Osteoblast (primary cell): ENCODE measurements around the gene FXYD5. TPM values are rescaled to one million over a fixed set of nuclear protein-coding genes. Genes with fewer than 3 reads are reported as not detected.
"Not testable (repeated sequence)": the region's sequence is repeated elsewhere in the genome, so short reads cannot be mapped to it uniquely, and the experiment has no call there.

Experiments
- DNase-seq: peaks from one replicate; pipeline ENCODE4 v3.0.0; 2011; ENCODE audit warnings: low spot score, mixed read lengths; ENCODE audit not compliant: insufficient read length; ENCODE audit errors: missing footprints
- H2AFZ ChIP-seq: 2 replicates; pipeline ENCODE4 v1.6.0; 2011; ENCODE audit warnings: mild to moderate bottlenecking, low read length
- H3K27ac ChIP-seq: 2 replicates; pipeline ENCODE4 v1.5.1; 2011; ENCODE audit warnings: mild to moderate bottlenecking, low read depth, low read length, moderate library complexity
- H3K27me3 ChIP-seq: 2 replicates; pipeline ENCODE4 v1.6.0; 2012; ENCODE audit warnings: mild to moderate bottlenecking, control low read depth, inconsistent platforms, low read length, moderate library complexity; ENCODE audit not compliant: insufficient read depth
- H3K36me3 ChIP-seq: 2 replicates; pipeline ENCODE4 v1.5.1; 2011; ENCODE audit warnings: mild to moderate bottlenecking, low read length, control low read depth, moderate library complexity; ENCODE audit not compliant: insufficient read depth
- H3K4me1 ChIP-seq: 2 replicates; pipeline ENCODE4 v1.5.1; 2011; ENCODE audit warnings: mild to moderate bottlenecking, low read length, control low read depth, moderate library complexity; ENCODE audit not compliant: insufficient read depth
- H3K4me2 ChIP-seq: 2 replicates; pipeline ENCODE4 v1.6.0; 2011; ENCODE audit warnings: mild to moderate bottlenecking, low read length; ENCODE audit not compliant: insufficient read depth
- H3K4me3 ChIP-seq: fragments of 200-600 bp; sonication (generic); 3 replicates; pipeline ENCODE4 v1.5.1; 2012; ENCODE audit warnings: mild to moderate bottlenecking, low read length, inconsistent platforms; ENCODE audit not compliant: insufficient read depth
- H3K79me2 ChIP-seq: 2 replicates; pipeline ENCODE4 v1.6.0; 2012; ENCODE audit warnings: mild to moderate bottlenecking, low read length, control low read depth, inconsistent platforms; ENCODE audit not compliant: insufficient read depth
- H3K9me3 ChIP-seq: 2 replicates; pipeline ENCODE4 v1.5.1; 2011; ENCODE audit warnings: low read depth, low read length, control low read depth
- H4K20me1 ChIP-seq: 2 replicates; pipeline ENCODE4 v1.6.0; 2012; ENCODE audit warnings: mild to moderate bottlenecking, low read length, control low read depth; ENCODE audit not compliant: insufficient read depth
- CTCF ChIP-seq: IDR thresholded peaks from 2 replicates; pipeline ENCODE4 v1.5.1; 2011; ENCODE audit warnings: mild to moderate bottlenecking, low read depth, low read length, moderate library complexity; ENCODE audit errors: extremely low read depth
- total RNA-seq: library from RNA; depleted of rRNA; stranded (reverse); fragments of >200 nt; gene quantifications from 2 replicates; pipeline ENCODE4 v1.2.3, GENCODE V29; 2012

Gene FXYD5
- total RNA-seq, 1 donor: 29.0 TPM

GRCh38 chr19:35146746-35147459 is 7.6 kb upstream of the FXYD5 start:
- H4K20me1 ChIP-seq: no peaks in the 10 kb centered on the region
- no peak overlapping the region for H3K4me2 ChIP-seq
- DNase-seq: peak; percentile 83
- no peak for TF ChIP-seq CTCF
- no peak overlapping the region for H3K4me3 ChIP-seq
- H3K27ac ChIP-seq: no peak overlapping the region
- no peaks in the 10 kb centered on the region for H3K4me1 ChIP-seq
- H2AFZ ChIP-seq: no peak overlapping the region
- no peaks in the 10 kb centered on the region for H3K36me3 ChIP-seq
- H3K9me3 ChIP-seq: no peaks in the 10 kb centered on the region
- no peaks in the 10 kb centered on the region for H3K79me2 ChIP-seq
- H3K27me3 ChIP-seq: peaks cover 8% of the 10 kb centered on the region

- Histone ChIP-seq H3K36me3 (no peaks in the 10 kb centered on the region), H3K4me2 (no peak overlapping the region), H3K27ac (no peak overlapping the region), H3K79me2 (no peaks in the 10 kb centered on the region), H3K4me1 (peaks cover 13% of the 10 kb centered on the region), H3K4me3 (no peak overlapping the region), H3K27me3 (peaks cover 2% of the 10 kb centered on the region), H4K20me1 (no peaks in the 10 kb centered on the region), H2AFZ (no peak overlapping the region), H3K9me3 (no peaks in the 10 kb centered on the region)
- peak; percentile 50 for DNase-seq
- TF ChIP-seq CTCF: no peak
Observed at GRCh38 chr19:35149463-35149862, 5.1 kb upstream of the FXYD5 start.

GRCh38 chr19:35150445-35150844 is 4.1 kb upstream of the FXYD5 start:
- H4K20me1 ChIP-seq: no peaks in the 10 kb centered on the region
- H3K36me3 ChIP-seq: no peaks in the 10 kb centered on the region
- H3K4me1 ChIP-seq: peaks cover 13% of the 10 kb centered on the region
- no peak for DNase-seq
- TF ChIP-seq CTCF: no peak
- H3K4me3 ChIP-seq: no peak overlapping the region
- H3K27ac ChIP-seq: no peak overlapping the region
- H3K4me2 ChIP-seq: no peak overlapping the region
- H3K9me3 ChIP-seq: no peaks in the 10 kb centered on the region
- H3K79me2 ChIP-seq: peaks cover 9% of the 10 kb centered on the region
- H2AFZ ChIP-seq: no peak overlapping the region
- peaks cover 2% of the 10 kb centered on the region for H3K27me3 ChIP-seq

GRCh38 chr19:35151273-35152065 is 3.1 kb upstream of the FXYD5 start:
- no peak for TF ChIP-seq CTCF
- no peak overlapping the region for H3K27ac ChIP-seq
- no peak overlapping the region for H2AFZ ChIP-seq
- H3K36me3 ChIP-seq: no peaks in the 10 kb centered on the region
- no peaks in the 10 kb centered on the region for H3K9me3 ChIP-seq
- H3K79me2 ChIP-seq: peaks cover 19% of the 10 kb centered on the region
- H3K27me3 ChIP-seq: peaks cover 2% of the 10 kb centered on the region
- peak; percentile 46 for DNase-seq
- H3K4me3 ChIP-seq: no peak overlapping the region
- no peak overlapping the region for H3K4me2 ChIP-seq
- H3K4me1 ChIP-seq: peaks cover 13% of the 10 kb centered on the region
- H4K20me1 ChIP-seq: no peaks in the 10 kb centered on the region

GRCh38 chr19:35153129-35153522 is 1.4 kb upstream of the FXYD5 start:
- H3K4me2 ChIP-seq: peak overlapping the region; percentile 77
- peaks cover 22% of the 10 kb centered on the region for H3K79me2 ChIP-seq
- H3K4me1 ChIP-seq: peaks cover 13% of the 10 kb centered on the region
- H2AFZ ChIP-seq, H4K20me1 ChIP-seq, H3K9me3 ChIP-seq, H3K27me3 ChIP-seq, H3K4me3 ChIP-seq, H3K36me3 ChIP-seq, H3K27ac ChIP-seq: not testable (repeated sequence)
- peak; percentile 56 for DNase-seq
